Activated effector memory CD4-positive, alpha-beta T cell treated with Interleukin-2 at 50 U/mL for 16 hours (primary cell): ENCODE results near the gene NAPSA.

Experiments
- DNase-seq: peaks from one replicate; pipeline ENCODE4 v3.0.0-alpha.2; 2020

NAPSA gene

DNA sequence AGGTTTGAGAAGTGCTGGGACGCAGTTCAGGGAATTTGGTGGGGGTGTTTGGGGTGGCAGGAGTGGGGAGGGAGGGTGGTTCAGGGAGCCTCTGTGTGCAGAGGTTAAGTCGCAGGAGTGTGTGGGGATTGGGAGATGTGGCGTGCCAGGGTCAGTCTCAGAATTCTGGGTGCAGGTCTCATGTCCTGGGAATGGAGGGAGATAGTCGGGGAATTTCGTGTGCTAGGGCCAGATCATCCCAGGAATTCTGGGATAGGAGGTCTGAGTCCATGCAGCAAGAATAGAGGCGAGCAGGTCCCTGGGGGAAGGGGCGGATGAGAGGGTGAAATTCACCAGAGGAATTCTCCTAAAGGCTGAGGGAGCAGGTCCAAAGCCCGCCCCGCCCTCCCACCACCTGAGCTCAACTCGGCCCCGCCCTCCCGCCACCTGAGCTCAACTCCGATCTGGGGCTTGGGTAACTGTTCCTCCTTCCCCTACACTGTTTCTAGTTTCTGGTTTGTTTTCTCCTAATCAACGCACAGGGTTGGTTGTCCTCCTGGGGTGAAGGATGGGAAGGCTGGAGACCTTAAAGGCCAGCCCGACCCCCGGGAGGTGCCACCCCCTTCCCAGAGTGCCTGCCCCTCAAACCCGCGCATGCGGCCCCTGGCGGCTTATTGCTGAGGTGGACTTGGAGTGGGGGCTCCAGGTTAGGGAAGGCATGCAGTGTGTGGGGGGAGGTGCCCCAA, 51.5 kb downstream of the NAPSA start:
- DNase-seq, result no peak

DNA sequence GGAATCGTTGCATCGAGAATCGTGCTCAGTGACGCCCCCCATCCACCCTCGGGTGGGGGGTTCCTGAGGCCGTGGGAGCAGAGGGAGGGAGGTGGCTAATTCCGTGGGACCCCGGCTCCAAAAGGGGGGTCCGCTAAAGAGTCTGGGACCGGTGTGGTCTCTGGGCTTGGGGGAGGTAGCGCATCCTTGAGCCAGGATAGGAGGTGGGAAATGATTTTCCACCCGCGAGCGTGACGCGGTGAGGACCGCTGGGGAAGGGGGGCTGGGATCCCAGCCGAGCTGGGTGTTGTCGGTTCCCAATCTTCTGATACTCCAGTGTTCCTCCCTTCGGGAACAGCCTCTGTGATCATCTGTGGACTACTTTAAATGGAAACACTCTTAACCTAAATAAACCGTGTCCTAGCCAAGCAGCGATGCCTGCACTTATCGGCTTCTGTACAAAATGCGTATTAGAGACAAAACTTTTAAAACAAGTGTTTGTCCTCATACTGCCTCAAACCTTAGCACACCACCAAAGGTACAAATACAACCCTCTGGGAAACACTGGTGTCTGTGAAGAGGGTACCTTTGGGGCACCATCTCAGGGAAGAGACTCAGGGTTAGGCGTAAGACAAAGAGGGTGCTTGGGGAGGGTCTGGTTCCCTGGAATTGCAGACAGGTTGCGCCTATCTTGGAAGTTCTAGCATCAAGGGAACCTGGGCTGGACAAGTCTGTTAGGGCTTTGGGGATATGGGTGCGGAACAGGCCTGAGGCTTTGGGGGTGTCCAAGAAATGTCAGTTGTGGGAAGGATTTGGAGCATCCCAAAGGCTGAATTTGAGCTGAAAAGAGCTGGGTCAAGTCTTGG, 52.2 kb downstream of the NAPSA start:
- DNase-seq, result no peak

DNA sequence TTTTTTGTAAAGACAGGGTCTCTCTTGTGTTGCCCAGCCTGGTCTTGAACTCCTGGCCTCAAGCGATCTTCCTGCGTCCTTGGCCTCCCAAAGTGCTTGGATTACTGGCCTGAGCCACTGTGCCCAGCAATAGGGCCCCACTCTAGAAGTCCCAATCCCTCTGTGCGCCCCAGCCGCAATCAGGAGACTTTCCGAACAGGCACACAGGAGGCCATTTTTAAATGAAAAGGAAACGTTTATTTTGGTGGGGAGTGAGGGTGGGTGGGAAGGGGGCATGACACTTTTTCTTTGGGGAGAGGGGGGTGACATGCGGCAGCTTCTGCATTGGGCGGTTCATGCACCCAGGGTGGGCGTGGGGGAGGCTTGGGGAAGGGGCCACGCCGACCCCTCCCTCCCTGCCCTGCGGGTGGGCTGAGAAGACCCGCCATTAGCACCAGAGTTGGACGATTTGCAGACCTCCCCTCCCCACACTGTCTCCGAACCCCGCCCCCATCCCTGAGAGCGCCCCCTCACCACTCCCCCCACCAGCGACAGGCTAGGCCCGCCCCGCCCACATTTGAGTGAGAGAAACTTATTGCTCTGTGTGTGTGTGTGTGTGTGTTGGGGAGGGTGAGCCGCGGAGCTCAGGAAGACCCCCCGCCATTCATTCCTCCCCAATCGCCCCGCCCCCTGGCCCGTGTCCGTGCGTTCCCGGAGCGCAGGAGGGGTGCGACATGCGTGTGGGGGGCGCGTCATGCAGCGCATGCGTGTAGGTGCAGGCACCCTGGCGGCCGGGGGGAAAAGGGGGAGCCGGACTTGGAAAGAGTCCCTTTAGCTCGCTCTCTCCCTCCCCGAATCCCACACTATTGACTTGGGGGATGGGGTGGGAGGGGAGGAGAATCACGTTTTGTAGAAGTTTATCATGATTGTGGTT, 53.5 kb downstream of the NAPSA start:
- no peak for DNase-seq

DNA sequence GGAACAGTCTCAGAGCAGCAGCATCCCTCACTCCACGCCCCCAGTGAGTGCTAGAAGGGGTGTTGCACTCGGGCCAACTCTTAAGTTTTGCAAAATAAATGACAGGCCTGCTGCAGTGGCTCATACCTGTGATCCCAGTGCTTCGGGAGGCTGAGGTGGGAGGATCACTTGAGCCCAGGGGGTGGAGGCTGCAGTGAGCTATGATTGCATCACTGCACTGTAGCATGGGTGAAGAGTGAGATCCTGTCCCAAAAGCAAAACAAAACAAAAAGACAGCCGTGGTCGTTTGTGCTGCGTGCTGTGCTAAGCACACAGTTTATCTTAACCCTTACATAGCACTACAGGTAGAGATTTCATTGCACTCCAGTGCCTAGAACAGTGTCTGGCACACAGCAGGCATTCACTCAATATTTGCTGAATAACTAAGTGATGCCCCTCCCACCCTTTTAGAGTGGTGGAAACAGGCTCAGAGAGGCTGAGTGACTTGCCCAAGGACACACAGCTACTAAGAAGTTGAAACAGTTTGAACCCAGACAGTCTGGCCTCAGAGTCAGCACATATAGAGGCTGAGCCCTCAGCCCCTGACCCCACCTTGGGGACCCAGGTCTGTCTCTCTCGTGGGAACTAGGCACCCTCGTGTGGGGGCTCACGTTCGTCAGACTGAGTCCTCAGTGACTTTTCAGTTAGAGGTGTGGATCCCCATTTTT, 54.5 kb downstream of the NAPSA start:
- DNase-seq, result no peak

DNA sequence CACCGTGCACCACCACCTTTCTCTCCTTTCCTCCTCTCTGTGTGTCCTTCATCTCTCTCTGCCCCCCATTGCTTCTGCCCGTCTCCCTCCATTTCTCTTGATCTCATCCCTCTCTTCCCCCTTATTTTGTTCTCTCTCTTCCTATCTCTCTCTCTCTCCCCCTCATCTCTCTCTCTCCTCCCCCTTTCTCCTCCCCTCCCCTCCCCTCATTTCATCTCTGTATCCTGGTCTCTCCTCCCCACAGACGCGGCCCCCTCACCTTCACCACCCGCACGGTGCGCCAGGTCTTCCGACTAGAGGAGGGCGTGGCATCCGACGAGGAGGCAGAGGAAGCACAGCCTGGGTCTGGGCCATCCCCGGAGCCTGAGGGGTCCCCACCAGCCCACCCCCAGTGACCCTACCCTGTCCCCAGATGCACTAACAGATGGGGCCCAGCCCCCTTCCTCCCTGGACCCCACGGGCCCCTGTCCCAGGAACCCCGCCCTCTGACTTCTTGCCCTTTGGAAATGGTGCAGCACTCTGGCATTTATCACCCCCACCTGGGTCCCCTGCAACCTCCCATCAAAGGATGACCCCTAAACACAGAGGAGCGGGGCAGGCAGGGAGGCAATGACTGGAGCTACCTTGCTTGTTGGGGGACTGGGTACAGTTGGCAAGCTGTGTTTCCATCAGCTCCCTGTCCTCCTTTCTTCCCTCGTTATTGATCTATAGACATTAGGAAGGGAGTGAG, 55.9 kb downstream of the NAPSA start:
- no peak for DNase-seq

DNA sequence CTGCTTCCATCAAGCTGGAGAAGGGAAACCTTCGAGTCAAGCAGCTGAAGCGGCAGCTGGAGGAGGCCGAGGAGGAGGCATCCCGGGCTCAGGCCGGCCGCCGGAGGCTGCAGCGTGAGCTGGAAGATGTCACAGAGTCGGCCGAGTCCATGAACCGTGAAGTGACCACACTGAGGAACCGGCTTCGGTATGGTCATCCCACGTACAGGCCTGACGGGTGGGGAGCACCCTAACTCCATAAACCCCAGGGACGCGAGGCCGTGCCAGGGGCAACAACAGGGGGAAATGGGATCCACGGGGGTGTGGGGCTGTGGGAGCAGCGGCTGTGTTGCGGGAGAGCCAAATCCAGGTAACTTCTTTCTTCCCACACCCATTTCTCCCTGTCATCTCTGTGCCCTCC, 56.4 kb downstream of the NAPSA start:
- DNase-seq, result no peak
